NB4 (cell line): ENCODE results near the gene HS3ST5.

Experiments
- MYC ChIP-seq: IDR thresholded peaks from 2 replicates; pipeline ENCODE4 v1.6.1; 2011; ENCODE audit warnings: low read depth, low read length
- POLR2A ChIP-seq: IDR thresholded peaks from 2 replicates; pipeline ENCODE4 v1.6.1; 2011; ENCODE audit warnings: mild to moderate bottlenecking; ENCODE audit not compliant: insufficient read length; ENCODE audit errors: extremely low read depth
- TF ChIP-seq, protein P1 (sequence below): IDR thresholded peaks from one replicate; pipeline ENCODE4 v1.5.1; 2012; ENCODE audit warnings: low read depth, low read length

DNA sequence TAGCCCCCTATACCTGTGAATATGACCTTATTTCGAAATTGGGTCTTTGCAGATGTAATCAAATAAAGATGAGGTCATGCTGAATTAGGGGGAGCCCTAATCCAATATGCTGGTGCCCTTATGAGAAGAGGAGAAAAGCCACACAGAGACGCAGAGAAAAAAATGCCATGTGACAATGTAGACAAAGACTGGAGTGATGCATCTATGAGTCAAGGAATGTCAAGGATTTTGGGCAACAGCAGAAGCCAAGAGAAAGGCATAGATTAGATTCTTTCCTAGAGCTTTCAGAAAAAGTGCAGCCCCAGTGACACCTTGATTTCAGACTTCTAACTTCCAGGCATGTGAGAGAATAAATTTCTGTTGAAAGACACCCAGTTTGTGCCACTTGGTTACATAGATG, 47.4 kb upstream of the HS3ST5 start:
- no peak for TF ChIP-seq POLR2A
- TF ChIP-seq, protein P1, sequence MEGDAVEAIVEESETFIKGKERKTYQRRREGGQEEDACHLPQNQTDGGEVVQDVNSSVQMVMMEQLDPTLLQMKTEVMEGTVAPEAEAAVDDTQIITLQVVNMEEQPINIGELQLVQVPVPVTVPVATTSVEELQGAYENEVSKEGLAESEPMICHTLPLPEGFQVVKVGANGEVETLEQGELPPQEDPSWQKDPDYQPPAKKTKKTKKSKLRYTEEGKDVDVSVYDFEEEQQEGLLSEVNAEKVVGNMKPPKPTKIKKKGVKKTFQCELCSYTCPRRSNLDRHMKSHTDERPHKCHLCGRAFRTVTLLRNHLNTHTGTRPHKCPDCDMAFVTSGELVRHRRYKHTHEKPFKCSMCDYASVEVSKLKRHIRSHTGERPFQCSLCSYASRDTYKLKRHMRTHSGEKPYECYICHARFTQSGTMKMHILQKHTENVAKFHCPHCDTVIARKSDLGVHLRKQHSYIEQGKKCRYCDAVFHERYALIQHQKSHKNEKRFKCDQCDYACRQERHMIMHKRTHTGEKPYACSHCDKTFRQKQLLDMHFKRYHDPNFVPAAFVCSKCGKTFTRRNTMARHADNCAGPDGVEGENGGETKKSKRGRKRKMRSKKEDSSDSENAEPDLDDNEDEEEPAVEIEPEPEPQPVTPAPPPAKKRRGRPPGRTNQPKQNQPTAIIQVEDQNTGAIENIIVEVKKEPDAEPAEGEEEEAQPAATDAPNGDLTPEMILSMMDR = no peak
- no peak for TF ChIP-seq MYC
